GM21526 (cell line): ENCODE measurements around the gene TRIM58.

ENCODE experiments used
- ATAC-seq: cut with Tn5 transposase; IDR thresholded peaks from one replicate; pipeline ENCODE4 v1.9.1; 2021; ENCODE audit warnings: moderate library complexity; ENCODE audit not compliant: unreplicated experiment, low FRiP score

Gene TRIM58

DNA sequence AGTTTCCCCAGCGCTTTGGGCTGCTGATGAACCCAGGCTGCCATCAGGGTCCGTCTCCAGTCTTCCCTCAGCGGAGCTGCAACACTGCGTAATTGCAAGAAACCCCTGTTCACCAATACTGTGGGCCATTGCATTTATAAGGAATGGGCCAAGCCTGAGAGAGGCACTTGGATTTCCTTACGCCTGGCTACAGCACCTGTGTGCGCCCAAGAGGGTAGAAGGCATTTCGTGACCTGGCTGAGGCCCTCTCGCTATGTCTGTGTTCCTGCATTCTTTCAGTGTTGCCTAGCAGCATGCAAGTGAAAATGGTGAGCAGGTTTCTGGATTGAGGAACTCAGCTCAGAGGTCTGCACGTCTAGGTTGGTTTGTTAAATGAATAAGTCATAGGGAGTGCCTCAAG, 26.4 kb downstream of the TRIM58 start:
- no peak for ATAC-seq

DNA sequence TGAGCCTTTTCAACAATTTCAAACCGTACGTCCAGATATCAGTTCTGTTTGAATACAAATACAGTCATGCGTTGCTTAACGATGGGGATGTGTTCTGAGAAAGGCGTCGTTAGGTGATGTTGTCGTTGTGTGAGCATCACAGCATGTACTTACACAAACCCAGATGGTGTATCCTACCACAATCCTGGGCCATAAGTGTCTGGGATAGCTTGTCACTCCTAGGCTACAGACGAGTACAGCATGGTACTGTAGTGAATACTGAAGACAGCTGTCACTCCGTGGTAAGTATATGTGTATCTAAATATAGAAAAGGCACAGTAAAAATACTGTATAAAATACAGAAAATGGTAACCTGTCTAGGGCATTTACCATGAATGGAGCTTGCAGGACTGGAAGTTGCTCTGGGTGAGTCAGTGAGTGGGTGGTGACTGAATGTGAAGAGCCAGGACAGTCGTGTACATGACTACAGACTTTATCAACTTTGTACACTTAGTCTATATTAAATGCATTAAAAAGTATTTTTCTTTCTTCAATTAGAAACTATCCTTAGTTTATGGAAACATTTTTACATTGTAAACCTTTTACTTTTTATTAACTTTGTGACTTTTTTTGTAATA, 27.9 kb downstream of the TRIM58 start:
- ATAC-seq: no peak

DNA sequence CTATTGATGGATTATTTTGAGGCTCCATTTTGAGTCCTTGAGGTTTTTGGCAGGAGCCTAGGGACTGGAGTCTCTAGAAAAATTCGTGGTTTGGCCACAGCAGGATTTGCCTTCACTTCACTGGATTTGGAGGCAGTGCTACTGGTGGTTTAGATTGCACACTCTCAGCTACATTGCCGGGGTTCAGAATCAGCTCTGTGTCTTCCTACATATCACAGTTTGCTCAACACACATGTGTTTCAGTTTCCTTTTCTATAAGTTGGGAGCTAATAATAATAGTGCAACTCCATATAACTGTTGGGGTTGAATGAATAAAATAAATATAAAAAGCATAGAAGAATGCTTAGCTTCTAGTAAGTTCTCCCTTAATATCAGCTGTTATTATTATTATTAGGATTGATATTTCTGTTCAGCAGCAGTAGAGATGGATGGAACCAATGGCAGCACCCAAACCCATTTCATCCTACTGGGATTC, 38.2 kb downstream of the TRIM58 start, which contains the start of gene OR2W3:
TSS of gene OR2W3 (plus strand) at position 425 of the 475 bp plus-strand sequence. CDS start at position 425, 0 bp downstream.
- no peak for ATAC-seq

DNA sequence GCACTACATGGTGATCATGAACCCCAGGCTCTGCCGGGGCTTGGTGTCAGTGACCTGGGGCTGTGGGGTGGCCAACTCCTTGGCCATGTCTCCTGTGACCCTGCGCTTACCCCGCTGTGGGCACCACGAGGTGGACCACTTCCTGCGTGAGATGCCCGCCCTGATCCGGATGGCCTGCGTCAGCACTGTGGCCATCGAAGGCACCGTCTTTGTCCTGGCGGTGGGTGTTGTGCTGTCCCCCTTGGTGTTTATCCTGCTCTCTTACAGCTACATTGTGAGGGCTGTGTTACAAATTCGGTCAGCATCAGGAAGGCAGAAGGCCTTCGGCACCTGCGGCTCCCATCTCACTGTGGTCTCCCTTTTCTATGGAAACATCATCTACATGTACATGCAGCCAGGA, 39.0 kb downstream of the TRIM58 start:
- ATAC-seq: no peak

DNA sequence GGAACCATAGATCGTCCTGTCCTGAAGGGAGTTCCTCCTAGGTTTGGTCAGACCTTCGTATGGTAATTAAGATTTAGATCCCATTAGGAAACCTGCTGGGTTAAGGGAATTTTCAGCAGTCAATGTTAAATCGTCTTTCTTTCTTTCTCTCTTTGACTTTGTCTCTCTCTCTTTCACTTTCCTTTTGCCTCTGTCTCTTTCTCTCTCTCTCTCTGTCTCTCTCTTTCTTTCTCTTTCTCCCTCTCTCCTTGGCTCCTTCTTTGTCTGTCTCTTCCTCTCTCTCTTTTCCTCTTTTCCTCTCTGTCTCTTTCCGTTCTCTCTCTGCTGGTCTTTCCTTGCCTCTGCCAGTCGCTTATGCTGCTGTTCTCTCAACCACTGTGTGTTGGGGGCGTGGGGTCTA, 47.1 kb downstream of the TRIM58 start:
- ATAC-seq: no peak

DNA sequence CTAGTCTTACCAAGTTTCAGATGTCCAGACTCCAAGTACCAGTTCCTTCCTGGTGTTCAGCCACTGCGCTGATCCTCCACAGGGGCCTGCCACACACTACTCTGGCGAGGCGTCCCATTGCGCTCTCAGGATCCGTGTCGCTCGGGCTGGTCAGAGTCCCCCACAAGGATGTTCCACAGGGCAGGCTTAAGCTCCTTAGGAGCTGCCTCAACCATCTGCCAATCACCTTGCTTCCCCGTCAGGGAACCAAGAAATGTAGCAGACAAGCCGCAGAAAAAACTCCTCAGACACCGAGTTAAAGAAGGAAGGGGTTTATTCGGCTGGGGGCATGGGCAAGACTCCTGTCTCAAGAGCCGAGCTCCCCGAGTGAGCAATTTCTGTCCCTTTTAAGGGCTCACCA, 48.2 kb downstream of the TRIM58 start:
- ATAC-seq: no peak

DNA sequence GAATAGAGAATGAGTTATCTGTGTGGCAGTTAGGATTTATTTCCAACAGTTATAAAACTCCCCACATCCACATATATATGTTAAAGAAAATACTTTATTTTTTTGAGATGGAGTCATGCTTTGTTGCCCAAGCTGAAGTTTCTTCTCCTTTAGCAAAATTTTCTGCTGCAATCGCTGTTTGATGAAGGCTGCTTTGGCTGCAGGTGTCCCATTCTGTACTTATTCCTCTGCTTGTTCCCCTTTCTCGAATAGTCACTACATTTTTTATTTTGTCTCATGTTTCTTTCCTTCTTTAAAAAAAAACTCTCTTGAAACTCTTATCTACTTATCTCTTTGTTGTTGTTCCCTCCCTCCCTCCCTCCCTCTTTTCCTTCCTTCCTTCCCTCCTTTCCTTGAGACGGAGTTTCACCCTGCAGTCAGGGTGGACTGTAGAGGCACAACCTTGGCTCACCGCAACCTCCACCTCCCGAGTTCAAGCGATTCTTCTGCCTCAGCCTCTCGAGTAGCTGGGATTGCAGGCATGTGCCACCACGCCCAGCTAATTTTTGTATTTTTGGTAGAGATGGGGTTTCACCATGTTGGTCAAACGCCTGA, 49.0 kb downstream of the TRIM58 start:
- no peak for ATAC-seq

DNA sequence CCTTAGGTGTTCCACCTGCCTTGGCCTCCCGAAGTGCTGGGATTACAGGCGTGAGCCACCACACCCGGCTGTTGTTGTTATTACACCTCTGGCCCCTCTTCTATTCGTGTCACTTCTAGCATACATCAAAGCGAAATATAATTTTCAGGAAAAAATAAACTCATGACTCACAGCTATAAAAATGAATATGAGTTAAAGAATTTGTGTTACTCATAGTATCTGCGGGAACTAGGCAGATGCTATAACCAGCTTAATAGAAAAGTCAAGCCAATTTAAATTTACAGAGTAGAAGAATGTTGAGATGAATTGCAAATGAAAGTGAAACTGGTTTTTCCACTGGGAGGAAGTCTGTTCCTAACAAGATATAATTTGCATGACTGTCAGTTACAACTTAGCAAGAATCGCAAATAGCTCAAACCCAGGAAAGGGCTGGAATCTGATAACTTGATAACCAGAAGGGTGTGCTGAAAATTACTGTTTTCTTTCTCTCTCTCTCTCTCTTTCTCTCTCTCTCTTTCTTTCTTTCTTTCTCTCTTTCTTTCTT, 49.6 kb downstream of the TRIM58 start:
- ATAC-seq: no peak

DNA sequence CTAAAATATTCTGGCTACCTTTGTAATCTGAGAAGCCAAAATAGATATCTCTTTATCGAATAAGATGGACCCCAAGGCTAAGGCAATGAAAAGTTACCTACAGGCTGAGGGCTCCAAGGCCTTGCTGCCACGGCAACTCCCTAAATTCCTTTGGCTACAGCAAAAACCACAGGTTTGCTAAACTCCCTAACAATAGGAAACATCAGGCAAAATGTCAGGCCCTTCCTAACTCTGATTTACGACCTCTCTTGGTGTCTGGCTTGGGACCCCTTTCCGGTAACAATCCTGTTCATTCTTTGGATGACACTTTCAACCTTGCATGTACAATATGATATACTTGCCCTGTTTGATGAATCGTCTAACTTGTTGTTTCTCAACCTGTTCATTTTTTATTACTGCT, 51.8 kb downstream of the TRIM58 start:
- no peak for ATAC-seq

DNA sequence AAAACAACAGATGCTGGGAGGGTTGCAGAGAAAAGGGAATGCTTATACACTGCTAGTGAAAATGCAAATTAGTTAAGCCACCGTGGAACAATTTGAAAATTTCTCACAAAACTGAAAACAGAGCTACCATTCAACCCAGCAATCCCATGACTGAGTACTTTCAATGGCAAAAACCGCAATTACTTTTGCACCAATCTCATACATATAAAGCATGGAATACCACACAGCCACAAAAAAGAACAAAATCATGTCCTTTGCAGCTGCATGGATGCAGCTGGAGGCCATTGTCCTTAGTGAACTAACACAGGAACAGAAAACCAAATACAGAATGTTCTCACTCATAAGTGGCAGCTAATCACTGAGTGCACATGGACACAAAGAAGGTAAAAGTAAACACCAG, 56.8 kb downstream of the TRIM58 start:
- no peak for ATAC-seq

DNA sequence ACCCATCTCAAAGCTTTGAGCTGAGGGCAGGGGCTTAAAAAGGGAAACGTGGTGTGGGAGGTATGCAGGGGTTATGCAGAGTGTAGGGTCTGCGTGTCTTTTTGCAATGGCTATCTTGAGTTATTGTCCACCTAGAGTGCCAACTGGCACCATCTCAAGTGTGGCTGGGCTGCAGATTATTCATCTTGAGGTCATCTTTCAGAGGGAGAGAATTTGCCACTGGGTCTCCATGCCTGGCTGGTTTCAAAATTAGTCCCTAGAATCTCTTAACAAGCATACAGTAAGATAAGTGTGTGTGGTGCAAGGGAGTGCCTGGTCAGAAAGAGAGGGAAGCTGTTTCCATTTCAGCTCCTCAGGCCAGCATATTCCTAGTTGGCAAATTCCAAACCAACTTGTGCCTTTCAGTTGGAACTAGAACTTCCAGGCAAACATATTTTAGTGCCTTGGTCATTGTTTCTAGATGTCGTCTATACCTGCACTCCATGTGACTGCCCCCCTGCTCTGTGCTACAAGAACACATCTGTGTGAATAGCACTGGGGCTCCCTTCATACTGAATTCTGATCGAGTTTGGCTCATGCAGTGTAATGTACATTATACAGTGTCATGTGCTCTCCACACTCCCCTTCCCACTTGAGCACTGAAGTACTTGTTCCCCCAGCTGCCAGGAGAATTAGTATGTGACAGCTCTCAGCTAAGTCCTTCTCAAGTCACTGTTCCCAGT, 58.1 kb downstream of the TRIM58 start:
- ATAC-seq: no peak

DNA sequence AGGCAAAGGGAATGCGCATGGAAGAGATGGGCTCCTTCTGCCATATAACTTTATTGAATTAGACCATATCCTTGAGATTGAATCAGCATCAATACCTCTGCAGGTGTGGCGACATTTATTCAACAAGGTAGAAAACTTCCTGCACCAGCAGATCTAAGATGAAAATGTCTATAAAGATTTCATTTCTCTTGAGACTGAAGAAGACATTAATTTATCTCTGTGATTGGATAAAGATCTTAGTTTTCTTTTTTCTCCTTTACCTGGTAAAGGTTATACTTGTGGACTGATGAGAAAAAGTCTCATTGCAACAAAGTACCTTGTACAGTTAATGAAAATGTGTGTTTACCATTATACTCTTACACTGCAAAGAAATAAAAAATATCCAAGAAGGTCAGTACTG, 63.0 kb downstream of the TRIM58 start, which contains the start of gene OR2T8:
TSS of gene OR2T8 (plus strand) at position 301 of the 400 bp plus-strand sequence. CDS start 766 bp downstream, outside the sequence.
- no peak for ATAC-seq

DNA sequence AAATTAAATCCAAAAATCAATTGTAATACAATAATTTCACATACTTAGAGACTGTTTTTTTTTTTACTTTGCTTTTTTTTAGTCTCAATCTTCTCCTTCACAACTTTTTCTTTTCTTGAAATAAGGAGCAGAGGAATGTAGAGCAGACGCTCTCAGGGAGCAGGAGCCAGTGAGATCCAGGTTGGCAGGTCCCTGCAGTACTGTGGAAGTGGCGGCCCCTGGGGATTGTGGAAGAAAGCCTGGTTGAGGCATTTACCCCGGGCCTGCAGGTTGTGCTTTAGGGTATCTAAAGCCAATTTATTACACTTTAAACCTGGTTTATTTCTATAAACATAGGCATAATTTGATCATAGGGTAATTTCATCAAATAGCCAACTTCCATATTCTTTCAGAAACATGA, 67.0 kb downstream of the TRIM58 start:
- no peak for ATAC-seq

DNA sequence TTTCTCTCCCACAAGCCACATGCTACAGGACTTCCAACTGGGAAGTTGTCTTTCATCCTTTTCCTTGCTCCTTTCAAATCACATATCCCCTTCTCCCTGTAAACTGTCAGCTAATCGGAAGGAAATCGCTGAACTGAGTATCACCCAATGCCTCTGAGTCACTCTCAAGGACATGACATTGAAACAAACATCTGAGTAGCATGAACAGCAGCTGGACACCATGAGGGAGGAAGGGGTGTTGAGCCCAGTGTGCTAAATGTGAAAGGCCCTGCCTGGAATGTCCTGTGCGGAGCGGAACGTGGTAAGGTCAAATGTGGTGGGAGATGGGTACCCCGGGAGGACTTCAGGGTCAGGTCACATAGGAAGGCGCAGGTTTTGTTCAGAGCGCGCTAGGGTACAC, 67.9 kb downstream of the TRIM58 start, which contains the start of gene OR2AJ1:
TSS of gene OR2AJ1 (plus strand) at position 22 of the 400 bp plus-strand sequence. CDS start 8,880 bp downstream, outside the sequence.
- no peak for ATAC-seq
